Ovary (tissue), 3 donors: Measurements from ENCODE around the gene TOR1AIP2.

Source experiments
- CTCF ChIP-seq, 3 donors: fragments of 450-650 bp in 2 of 3; fragments of 200-600 bp in 1 of 3; IDR thresholded peaks; one replicate each; pipeline versions ENCODE4 v1.5.1 to v1.8.0; 2016 to 2022; ENCODE audit warnings: antibody characterized with exemption in 3 of 3, mild to moderate bottlenecking in 1 of 3
- EP300 ChIP-seq: sonication (generic); formaldehyde crosslinking; IDR thresholded peaks from one replicate; pipeline ENCODE4 v1.6.1; 2017; ENCODE audit warnings: antibody characterized with exemption
- donor health status: DM: no; HTN: no; CAD: no.

GRCh38 chr1:179924268-179924667 lies 46.7 kb upstream of the TOR1AIP2 start:
- TF ChIP-seq CTCF (IDR thresholded peaks at IDR 0.05) (no peak), EP300 (no peak)
